PC-9 (cell line): ENCODE results near the gene CEP112.

Source experiments
- CTCF ChIP-seq: fragments of 200-600 bp; sonication (generic); conservative IDR thresholded peaks from 2 replicates; pipeline ENCODE4 v1.6.1; 2017; ENCODE audit warnings: mixed run types, antibody characterized with exemption, mild to moderate bottlenecking, moderate library complexity
- EZH2 ChIP-seq: fragments of 200-600 bp; sonication (generic); IDR thresholded peaks from 2 replicates; pipeline ENCODE4 v1.8.0; 2017; ENCODE audit warnings: antibody characterized with exemption, low read depth

- TF ChIP-seq CTCF (no peak), EZH2 (no peak)
These were observed 300.6 kb downstream of the CEP112 start for GRCh38 chr17:65891231-65891735.
